Measurements from ENCODE around the gene NTF3.

DNA sequence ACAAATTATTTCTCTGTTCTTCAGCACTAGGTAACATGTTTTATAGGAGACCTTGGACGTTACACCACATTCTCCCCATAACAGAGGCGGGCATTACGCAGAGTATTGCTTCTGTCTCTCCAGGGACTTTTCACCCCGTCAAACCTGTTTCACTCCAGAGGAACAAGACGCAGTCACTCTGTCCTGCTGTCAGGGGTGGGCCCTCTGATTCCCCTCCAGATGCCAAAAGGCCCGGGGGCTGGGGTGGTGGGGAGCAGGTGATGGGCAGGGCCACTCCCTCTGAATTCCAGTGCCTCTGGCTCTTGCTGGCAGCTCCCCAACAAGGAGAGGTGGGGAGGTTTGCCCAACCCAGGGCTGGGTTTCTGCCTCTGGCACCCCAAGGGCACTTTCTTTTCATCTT is 71.9 kb downstream of the NTF3 start:
- TF ChIP-seq, protein P1, sequence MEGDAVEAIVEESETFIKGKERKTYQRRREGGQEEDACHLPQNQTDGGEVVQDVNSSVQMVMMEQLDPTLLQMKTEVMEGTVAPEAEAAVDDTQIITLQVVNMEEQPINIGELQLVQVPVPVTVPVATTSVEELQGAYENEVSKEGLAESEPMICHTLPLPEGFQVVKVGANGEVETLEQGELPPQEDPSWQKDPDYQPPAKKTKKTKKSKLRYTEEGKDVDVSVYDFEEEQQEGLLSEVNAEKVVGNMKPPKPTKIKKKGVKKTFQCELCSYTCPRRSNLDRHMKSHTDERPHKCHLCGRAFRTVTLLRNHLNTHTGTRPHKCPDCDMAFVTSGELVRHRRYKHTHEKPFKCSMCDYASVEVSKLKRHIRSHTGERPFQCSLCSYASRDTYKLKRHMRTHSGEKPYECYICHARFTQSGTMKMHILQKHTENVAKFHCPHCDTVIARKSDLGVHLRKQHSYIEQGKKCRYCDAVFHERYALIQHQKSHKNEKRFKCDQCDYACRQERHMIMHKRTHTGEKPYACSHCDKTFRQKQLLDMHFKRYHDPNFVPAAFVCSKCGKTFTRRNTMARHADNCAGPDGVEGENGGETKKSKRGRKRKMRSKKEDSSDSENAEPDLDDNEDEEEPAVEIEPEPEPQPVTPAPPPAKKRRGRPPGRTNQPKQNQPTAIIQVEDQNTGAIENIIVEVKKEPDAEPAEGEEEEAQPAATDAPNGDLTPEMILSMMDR (IDR thresholded peaks at IDR 0.05 in 4 of 5, conservative IDR thresholded peaks at IDR 0.05 in 1 of 5): no peak
- no peak for TF ChIP-seq POLR2A (IDR thresholded peaks at IDR 0.05)

Measured in gastrocnemius medialis (tissue), 4 donors.